DOHH2 (cell line): ENCODE data around the gene KCNA4.

Experiments used
- H3F3A ChIP-seq: fragments of 200-600 bp; sonication (generic), shearing (Covaris generic); 2 replicates; pipeline ENCODE4 v1.6.0; 2016; ENCODE audit warnings: antibody characterized with exemption, mild to moderate bottlenecking; ENCODE audit not compliant: control insufficient read depth, insufficient read depth
- H3K27ac ChIP-seq: fragments of 200-600 bp; sonication (generic); 2 replicates; pipeline ENCODE4 v1.5.1; 2014; ENCODE audit warnings: low read depth, mild to moderate bottlenecking, low read length, moderate library complexity
- H3K27me3 ChIP-seq: fragments of 200-600 bp; sonication (generic); 2 replicates; pipeline ENCODE4 v1.6.1; 2014; ENCODE audit warnings: mild to moderate bottlenecking, low read length, mixed read lengths; ENCODE audit not compliant: control insufficient read depth
- H3K36me3 ChIP-seq: fragments of 200-600 bp; sonication (generic); 2 replicates; pipeline ENCODE4 v1.6.1; 2014; ENCODE audit warnings: mild to moderate bottlenecking, low read length, moderate library complexity, mixed read lengths; ENCODE audit not compliant: control insufficient read depth
- H3K4me1 ChIP-seq: fragments of 200-600 bp; sonication (generic); 2 replicates; pipeline ENCODE4 v1.6.1; 2014; ENCODE audit warnings: mild to moderate bottlenecking, low read length, mixed read lengths; ENCODE audit not compliant: control insufficient read depth
- H3K4me2 ChIP-seq: fragments of 200-600 bp; sonication (generic); 2 replicates; pipeline ENCODE4 v1.6.0; 2014; ENCODE audit warnings: mild to moderate bottlenecking, low read length, moderate library complexity
- H3K4me3 ChIP-seq: fragments of 200-600 bp; sonication (generic); 2 replicates; pipeline ENCODE4 v1.5.1; 2014; ENCODE audit warnings: mild to moderate bottlenecking, low read length, mixed read lengths
- H3K79me2 ChIP-seq: fragments of 200-600 bp; sonication (generic); 2 replicates; pipeline ENCODE4 v1.6.1; 2014; ENCODE audit warnings: mild to moderate bottlenecking, low read length, mixed read lengths; ENCODE audit not compliant: control insufficient read depth
- H3K9me2 ChIP-seq: fragments of 200-600 bp; sonication (generic); replicated peaks from 2 replicates; pipeline ENCODE4 v1.6.1; 2014; ENCODE audit warnings: mild to moderate bottlenecking, low read length, mixed read lengths; ENCODE audit not compliant: control insufficient read depth
- H3K9me3 ChIP-seq: fragments of 200-600 bp; sonication (generic); 2 replicates; pipeline ENCODE4 v1.6.1; 2014; ENCODE audit warnings: antibody characterized with exemption, low read length, mixed read lengths; ENCODE audit not compliant: control insufficient read depth, insufficient read depth
- H4K20me1 ChIP-seq: fragments of 200-600 bp; sonication (generic); 2 replicates; pipeline ENCODE4 v1.6.0; 2014; ENCODE audit warnings: low read depth, mild to moderate bottlenecking, antibody characterized with exemption, low read length, moderate library complexity; ENCODE audit not compliant: control insufficient read depth, insufficient read depth
- CTCF ChIP-seq: fragments of 200-600 bp; sonication (generic); IDR thresholded peaks from one replicate; pipeline ENCODE4 v1.5.1; 2014; ENCODE audit warnings: antibody characterized with exemption, mild to moderate bottlenecking, low read depth, low read length; ENCODE audit not compliant: poor library complexity, severe bottlenecking
- EZH2phosphoT487 ChIP-seq: fragments of 200-600 bp; sonication (generic); IDR thresholded peaks from 2 replicates; pipeline ENCODE4 v1.6.1; 2017; ENCODE audit warnings: borderline replicate concordance, mild to moderate bottlenecking, antibody characterized with exemption, low read length, moderate library complexity, mixed read lengths

The KCNA4 gene

GRCh38 chr11:30012346-30012745, 4.5 kb downstream of the KCNA4 start:
- no peaks in the 10 kb centered on the region for H3K36me3 ChIP-seq

DNA sequence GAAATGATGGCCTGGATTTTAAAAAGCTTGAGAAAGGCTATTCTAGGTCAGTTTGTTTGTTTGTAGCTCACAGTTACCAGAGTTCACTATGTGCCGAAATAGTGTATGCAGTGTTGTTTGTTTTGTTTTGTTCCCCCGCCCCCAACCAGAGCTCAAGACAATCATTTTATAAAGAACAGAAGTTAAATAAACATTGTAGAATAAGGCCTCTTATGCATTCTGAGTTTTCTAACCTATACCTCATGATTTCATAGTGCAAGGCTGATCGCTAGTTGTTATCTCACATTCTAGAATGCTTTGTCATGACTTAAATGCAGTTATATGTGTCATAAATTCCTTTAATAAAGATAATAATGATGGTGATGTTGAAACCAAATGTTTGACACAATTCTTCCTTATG, 7.8 kb downstream of the KCNA4 start:
- H3K36me3 ChIP-seq, result no peaks in the 10 kb centered on the region
- no peaks in the 10 kb centered on the region; the same call in 1 of the 2 replicates for H3K9me3 ChIP-seq
- H3F3A ChIP-seq, result no peaks in the 10 kb centered on the region
- no peak overlapping the region for H3K27ac ChIP-seq
- H3K4me2 ChIP-seq, result no peak overlapping the region
- TF ChIP-seq CTCF, result no peak
- TF ChIP-seq EZH2phosphoT487, result no peak
- no peaks in the 10 kb centered on the region for H4K20me1 ChIP-seq
- no peaks in the 10 kb centered on the region for H3K27me3 ChIP-seq
- H3K4me1 ChIP-seq, result no peaks in the 10 kb centered on the region
- H3K4me3 ChIP-seq, result no peak overlapping the region
- no peaks in the 10 kb centered on the region for H3K79me2 ChIP-seq
- H3K9me2 ChIP-seq, result no peaks in the 10 kb centered on the region

More at GRCh38 chr11:30012346-30012745, 4.5 kb downstream of the KCNA4 start:
- Histone ChIP-seq H3K9me3 (no peaks in the 10 kb centered on the region; the same call in 1 of the 2 replicates), H3K27me3 (no peaks in the 10 kb centered on the region), H3K9me2 (no peaks in the 10 kb centered on the region), H3K4me2 (no peak overlapping the region), H4K20me1 (no peaks in the 10 kb centered on the region), H3K79me2 (no peaks in the 10 kb centered on the region), H3K4me1 (no peaks in the 10 kb centered on the region), H3K27ac (no peak overlapping the region), H3K4me3 (no peak overlapping the region), H3F3A (no peaks in the 10 kb centered on the region)
- TF ChIP-seq EZH2phosphoT487 (no peak), CTCF (no peak)

DNA sequence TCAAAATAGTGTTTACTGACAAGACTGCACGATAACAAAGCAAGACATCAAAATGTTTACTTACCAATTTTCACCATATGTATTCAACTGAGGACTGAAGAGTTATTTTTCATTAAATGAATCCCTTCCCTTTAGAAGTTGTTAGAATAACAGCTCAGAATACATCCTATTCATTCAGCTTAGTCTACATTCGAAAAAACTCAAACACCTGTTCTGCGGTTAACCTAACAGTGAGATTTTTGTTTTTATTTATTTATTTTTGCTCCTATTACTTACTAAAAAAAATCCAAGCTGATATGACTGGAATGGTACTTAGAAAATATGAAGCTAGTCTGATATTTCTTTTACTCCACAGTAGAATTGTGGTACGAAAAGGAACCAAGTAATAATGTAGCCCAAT, 10.0 kb downstream of the KCNA4 start:
- Histone ChIP-seq H4K20me1 (no peaks in the 10 kb centered on the region), H3K27ac (no peak overlapping the region), H3K27me3 (no peaks in the 10 kb centered on the region), H3K79me2 (no peaks in the 10 kb centered on the region), H3K4me3 (no peak overlapping the region), H3K36me3 (no peaks in the 10 kb centered on the region), H3K9me3 (no peaks in the 10 kb centered on the region; the same call in 1 of the 2 replicates), H3K4me1 (no peaks in the 10 kb centered on the region), H3F3A (no peaks in the 10 kb centered on the region), H3K4me2 (no peak overlapping the region), H3K9me2 (no peaks in the 10 kb centered on the region)
- no peak for TF ChIP-seq EZH2phosphoT487
- no peak for TF ChIP-seq CTCF
